Measurements from ENCODE around the gene DIS3L2. TPM values are rescaled to one million over a fixed set of nuclear protein-coding genes. Genes with fewer than 3 reads are reported as not detected.
"Not testable (repeated sequence)": the region's sequence is repeated elsewhere in the genome, so short reads cannot be mapped to it uniquely, and the experiment has no call there.

Gene DIS3L2
- total RNA-seq, 4 donors from 2014 or later, result 40.6 to 105 (median 43.9) TPM

DNA sequence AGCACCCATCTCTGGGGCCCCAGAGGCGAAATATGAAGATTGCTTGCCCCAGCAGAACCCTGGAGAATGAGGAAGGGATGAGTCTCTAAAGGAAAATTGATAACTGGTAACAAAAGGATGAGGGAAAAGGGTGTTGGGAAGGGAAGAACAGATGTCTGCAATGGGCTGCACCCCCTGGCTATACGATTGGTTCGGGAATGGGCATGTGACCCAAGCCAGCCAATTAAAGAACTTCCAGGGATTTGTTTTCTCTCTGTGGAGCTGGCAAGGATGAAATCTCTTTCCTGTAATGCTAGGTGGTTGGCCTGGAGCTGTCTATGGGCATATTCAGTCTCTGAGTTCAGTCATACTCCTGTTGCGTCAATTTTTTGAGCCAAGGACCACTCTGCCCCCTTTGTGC is 22.5 kb upstream of the DIS3L2 start:
- 92% methylated on average over 4 of the region's 4 CpGs for WGBS
- H3K36me3 ChIP-seq, result no peaks in the 10 kb centered on the region
- H3K27me3 ChIP-seq, result no peaks in the 10 kb centered on the region
- peak in 1 of 2 donors; percentile 26 for DNase-seq (ENCODE audit: low spot score in 2 of 2)
- TF ChIP-seq, protein P1, sequence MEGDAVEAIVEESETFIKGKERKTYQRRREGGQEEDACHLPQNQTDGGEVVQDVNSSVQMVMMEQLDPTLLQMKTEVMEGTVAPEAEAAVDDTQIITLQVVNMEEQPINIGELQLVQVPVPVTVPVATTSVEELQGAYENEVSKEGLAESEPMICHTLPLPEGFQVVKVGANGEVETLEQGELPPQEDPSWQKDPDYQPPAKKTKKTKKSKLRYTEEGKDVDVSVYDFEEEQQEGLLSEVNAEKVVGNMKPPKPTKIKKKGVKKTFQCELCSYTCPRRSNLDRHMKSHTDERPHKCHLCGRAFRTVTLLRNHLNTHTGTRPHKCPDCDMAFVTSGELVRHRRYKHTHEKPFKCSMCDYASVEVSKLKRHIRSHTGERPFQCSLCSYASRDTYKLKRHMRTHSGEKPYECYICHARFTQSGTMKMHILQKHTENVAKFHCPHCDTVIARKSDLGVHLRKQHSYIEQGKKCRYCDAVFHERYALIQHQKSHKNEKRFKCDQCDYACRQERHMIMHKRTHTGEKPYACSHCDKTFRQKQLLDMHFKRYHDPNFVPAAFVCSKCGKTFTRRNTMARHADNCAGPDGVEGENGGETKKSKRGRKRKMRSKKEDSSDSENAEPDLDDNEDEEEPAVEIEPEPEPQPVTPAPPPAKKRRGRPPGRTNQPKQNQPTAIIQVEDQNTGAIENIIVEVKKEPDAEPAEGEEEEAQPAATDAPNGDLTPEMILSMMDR (IDR thresholded peaks at IDR 0.05), result no peak
- TF ChIP-seq POLR2A (IDR thresholded peaks at IDR 0.05) (no peak), POLR2AphosphoS5 (IDR thresholded peaks at IDR 0.05) (no peak), EP300 (IDR thresholded peaks at IDR 0.05) (no peak)
- H3K27ac ChIP-seq, result no peak overlapping the region
- H3K4me3 ChIP-seq, result no peak overlapping the region
- no peaks in the 10 kb centered on the region for H3K4me1 ChIP-seq
- no peaks in the 10 kb centered on the region for H3K9me3 ChIP-seq

DNA sequence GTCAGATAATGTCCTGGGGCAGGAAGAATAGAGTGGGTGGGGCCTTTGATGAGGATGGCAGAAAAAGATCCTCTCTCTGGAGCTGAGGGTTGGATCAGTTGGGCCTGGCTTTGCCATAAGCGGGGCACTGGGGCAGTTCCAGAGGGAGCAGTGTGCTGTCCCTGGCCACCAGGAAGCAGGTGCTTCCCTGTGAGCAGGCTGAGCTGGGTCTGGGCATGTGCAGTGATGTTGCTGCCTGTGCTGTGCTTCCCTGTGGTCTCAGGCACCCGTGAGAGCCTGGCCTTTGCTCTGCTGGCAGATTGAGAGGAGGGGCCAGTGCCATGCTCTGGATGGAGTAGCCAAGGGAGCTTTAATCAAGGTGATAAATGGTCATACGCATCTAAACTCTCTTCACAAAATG is 20.7 kb upstream of the DIS3L2 start:
- H3K4me1 ChIP-seq, result no peaks in the 10 kb centered on the region
- no peak overlapping the region for H3K27ac ChIP-seq
- no peaks in the 10 kb centered on the region for H3K27me3 ChIP-seq
- no peak overlapping the region for H3K4me3 ChIP-seq
- H3K36me3 ChIP-seq, result no peaks in the 10 kb centered on the region
- peak in 1 of 2 donors; percentile 59 for DNase-seq (ENCODE audit: low spot score in 2 of 2)
- 56% methylated on average over 2 of the region's 3 CpGs for WGBS
- no peaks in the 10 kb centered on the region for H3K9me3 ChIP-seq
- TF ChIP-seq POLR2AphosphoS5 (IDR thresholded peaks at IDR 0.05), result no peak
- no peak for TF ChIP-seq EP300 (IDR thresholded peaks at IDR 0.05)
- TF ChIP-seq, protein P1 (IDR thresholded peaks at IDR 0.05), result no peak
- no peak for TF ChIP-seq POLR2A (IDR thresholded peaks at IDR 0.05)

DNA sequence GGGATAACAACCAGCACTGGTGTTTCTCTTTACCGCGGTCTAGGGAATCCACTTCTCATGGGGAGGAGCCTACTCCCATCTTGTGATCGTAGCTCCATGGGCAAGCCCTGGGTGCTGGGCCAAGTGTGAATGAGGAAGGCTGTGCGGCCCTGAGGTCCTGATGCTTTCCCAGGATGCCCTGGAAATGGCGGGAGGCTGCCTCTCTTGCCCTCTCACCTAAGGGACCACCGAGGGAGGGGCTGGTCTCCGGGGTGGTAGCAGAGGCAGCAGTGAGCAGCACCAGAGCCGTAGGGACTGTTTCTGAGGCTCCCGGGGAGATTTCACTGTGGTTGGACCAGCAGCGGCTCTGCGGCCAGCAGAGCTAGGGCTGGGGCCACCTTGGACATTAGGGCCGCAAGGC is 19.8 kb upstream of the DIS3L2 start:
- Histone ChIP-seq H3K27me3 (no peaks in the 10 kb centered on the region), H3K27ac (no peak overlapping the region), H3K4me3 (no peak overlapping the region), H3K36me3 (no peaks in the 10 kb centered on the region), H3K9me3 (no peaks in the 10 kb centered on the region), H3K4me1 (no peaks in the 10 kb centered on the region)
- TF ChIP-seq POLR2AphosphoS5 (IDR thresholded peaks at IDR 0.05) (no peak), POLR2A (IDR thresholded peaks at IDR 0.05) (no peak), EP300 (IDR thresholded peaks at IDR 0.05) (no peak)
- TF ChIP-seq, protein P1 (IDR thresholded peaks at IDR 0.05), result no peak
- 93% methylated on average over 12 of the region's 12 CpGs for WGBS
- peak in 1 of 2 donors; percentile 53 for DNase-seq (ENCODE audit: low spot score in 2 of 2)

DNA sequence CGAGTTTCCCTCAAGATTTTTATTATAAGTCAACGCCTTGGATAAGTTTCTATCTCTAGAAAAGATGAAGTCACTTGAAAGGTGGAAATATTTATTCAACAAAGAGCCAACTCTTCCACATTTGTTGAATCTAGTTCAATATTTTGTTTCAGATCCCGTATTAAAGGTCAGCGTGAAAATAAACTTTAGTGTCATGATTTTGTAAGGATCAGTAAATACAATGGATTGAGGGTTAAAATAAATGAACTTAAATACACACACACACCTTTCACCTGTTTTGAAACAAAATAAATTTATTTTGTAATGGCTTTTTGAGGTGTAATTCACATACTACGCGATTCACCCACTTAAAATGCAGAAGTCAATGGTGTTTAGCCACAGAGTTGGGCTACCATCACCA is 19.3 kb upstream of the DIS3L2 start:
- 90% methylated on average over 6 of the region's 6 CpGs for WGBS
- no peaks in the 10 kb centered on the region for H3K36me3 ChIP-seq
- TF ChIP-seq, protein P1 (IDR thresholded peaks at IDR 0.05), result no peak
- TF ChIP-seq EP300 (IDR thresholded peaks at IDR 0.05) (no peak), POLR2A (IDR thresholded peaks at IDR 0.05) (no peak), POLR2AphosphoS5 (IDR thresholded peaks at IDR 0.05) (no peak)

DNA sequence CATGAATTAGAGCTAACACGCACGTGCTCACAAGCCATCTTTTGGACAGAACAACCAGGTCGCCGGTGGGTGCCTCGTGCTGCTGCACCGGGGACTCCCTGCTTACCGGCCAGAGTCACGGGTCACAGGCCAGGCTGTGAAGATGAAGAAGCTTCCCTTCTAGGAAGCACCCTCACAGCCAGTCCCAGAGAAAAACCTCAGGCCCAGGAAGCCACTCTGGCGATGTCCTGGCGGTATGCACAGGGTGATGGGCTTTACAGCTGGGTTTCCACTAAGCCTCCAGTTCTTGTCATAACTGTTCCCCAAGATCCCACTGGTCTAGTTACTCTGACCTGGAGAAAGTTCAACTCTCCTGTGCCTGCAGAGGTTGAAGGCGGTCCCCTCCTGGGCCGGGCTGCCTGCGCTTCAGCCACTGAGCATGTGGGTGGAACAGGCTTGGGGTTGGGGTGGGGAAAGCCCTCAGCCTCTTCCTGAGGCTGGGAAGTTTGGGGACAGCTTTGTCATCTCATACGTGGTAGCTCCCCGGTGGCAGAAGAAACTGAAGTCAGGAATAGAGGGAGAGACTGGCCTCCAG is 15.2 kb upstream of the DIS3L2 start:
- H3K27ac ChIP-seq, result no peak overlapping the region
- H3K4me3 ChIP-seq, result no peak overlapping the region
- no peaks in the 10 kb centered on the region for H3K9me3 ChIP-seq
- DNase-seq (ENCODE audit: low spot score in 2 of 2), result no peak
- H3K4me1 ChIP-seq, result no peaks in the 10 kb centered on the region
- TF ChIP-seq, protein P1 (IDR thresholded peaks at IDR 0.05), result no peak
- TF ChIP-seq POLR2A (IDR thresholded peaks at IDR 0.05), result no peak
- no peak for TF ChIP-seq EP300 (IDR thresholded peaks at IDR 0.05)
- TF ChIP-seq POLR2AphosphoS5 (IDR thresholded peaks at IDR 0.05), result no peak
- 91% methylated on average over 14 of the region's 15 CpGs for WGBS
- no peaks in the 10 kb centered on the region for H3K36me3 ChIP-seq
- no peaks in the 10 kb centered on the region for H3K27me3 ChIP-seq

More for the DNA sequence above, 19.3 kb upstream of the DIS3L2 start:
- Histone ChIP-seq H3K9me3 (no peaks in the 10 kb centered on the region), H3K4me3 (no peak overlapping the region), H3K27ac (no peak overlapping the region), H3K4me1 (no peaks in the 10 kb centered on the region), H3K27me3 (no peaks in the 10 kb centered on the region)
- no peak for DNase-seq (ENCODE audit: low spot score in 2 of 2)

DNA sequence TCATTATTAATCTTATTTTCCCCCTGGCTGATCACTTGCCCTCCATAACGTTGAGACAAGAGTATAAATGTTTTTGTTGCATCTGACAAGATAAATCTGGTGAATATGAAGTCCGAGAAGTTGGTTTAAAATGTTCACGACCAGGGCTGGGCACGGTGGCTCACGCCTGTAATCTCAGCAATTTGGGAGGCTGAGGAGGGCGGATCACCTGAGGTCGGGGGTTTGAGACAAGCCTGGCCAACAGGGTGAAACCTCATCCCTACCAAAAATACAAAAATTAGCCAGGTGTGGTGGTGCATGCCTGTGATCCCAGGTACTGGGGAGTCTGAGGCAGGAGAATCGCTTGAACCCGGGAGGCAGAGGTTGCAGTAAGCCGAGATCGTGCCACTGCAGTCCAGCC is 14.4 kb upstream of the DIS3L2 start:
- 87% methylated on average over 11 of the region's 11 CpGs for WGBS
- DNase-seq (ENCODE audit: low spot score in 2 of 2), result not testable (repeated sequence)

More for the DNA sequence above, 14.4 kb upstream of the DIS3L2 start:
- not testable (repeated sequence) for H3K27me3 ChIP-seq, H3K36me3 ChIP-seq, H3K27ac ChIP-seq, H3K4me3 ChIP-seq, H3K4me1 ChIP-seq, H3K9me3 ChIP-seq
